NK-92 (cell line): ENCODE results near the gene CALML3.
"Not testable (repeated sequence)": the region's sequence is repeated elsewhere in the genome, so short reads cannot be mapped to it uniquely, and the experiment has no call there.

Source experiments
- DNase-seq: peaks from one replicate; lab custom pipeline; 2025; ENCODE audit not compliant: unreplicated experiment; lab: John Stamatoyannopoulos, UW

CALML3 gene

GRCh38 chr10:5524641-5525560, at the start of gene CALML3:
Gene CALML3 (plus strand): TSS chr10:5524961. CDS start chr10:5525086, 125 bp downstream.
- DNase-seq, result no peak

GRCh38 chr10:5475088-5475487, 49.7 kb upstream of the CALML3 start:
- not testable (repeated sequence) for DNase-seq

- DNase-seq, result not testable (repeated sequence)
Observed at GRCh38 chr10:5475974-5476807, 48.6 kb upstream of the CALML3 start.

- DNase-seq, result no peak
Observed at GRCh38 chr10:5476918-5477525, 47.7 kb upstream of the CALML3 start.

GRCh38 chr10:5477948-5478693, 46.6 kb upstream of the CALML3 start:
- no peak for DNase-seq

- DNase-seq, result no peak
Observed at GRCh38 chr10:5478694-5479305, 46.0 kb upstream of the CALML3 start.

GRCh38 chr10:5479481-5480161, 45.1 kb upstream of the CALML3 start:
- no peak for DNase-seq

GRCh38 chr10:5480162-5480941, 44.4 kb upstream of the CALML3 start:
- no peak for DNase-seq

- no peak for DNase-seq
Observed at GRCh38 chr10:5481121-5481520, 43.6 kb upstream of the CALML3 start.

GRCh38 chr10:5482016-5482415, 42.7 kb upstream of the CALML3 start:
- DNase-seq, result no peak

GRCh38 chr10:5484205-5484604, 40.6 kb upstream of the CALML3 start:
- no peak for DNase-seq

- DNase-seq, result no peak
Observed at GRCh38 chr10:5485290-5485689, 39.5 kb upstream of the CALML3 start.

- no peak for DNase-seq
Observed at GRCh38 chr10:5485948-5486852, 38.6 kb upstream of the CALML3 start.

GRCh38 chr10:5486853-5487235, 37.9 kb upstream of the CALML3 start:
- no peak for DNase-seq

- DNase-seq, result no peak
Observed at GRCh38 chr10:5488272-5489161, 36.2 kb upstream of the CALML3 start.

GRCh38 chr10:5490032-5490431, 34.7 kb upstream of the CALML3 start:
- DNase-seq, result no peak
